Measurements from ENCODE around the gene SAMD9. TPM values are rescaled to one million over a fixed set of nuclear protein-coding genes. Genes with fewer than 3 reads are reported as not detected.

The SAMD9 gene
- total and polyA plus RNA-seq, 2 donors (not counting 3 experiments of a cell fraction or from before 2014, with no cell fraction given): 0.92 to 6.8 TPM

- no TSS peak for BruUV-seq (replicated peaks)
- H3K36me3 ChIP-seq (ENCODE audit: control insufficient read depth in 2 of 2, extremely low read depth in 1 of 2, insufficient read depth in 2 of 2, low read length in 2 of 2): no peaks in the 10 kb centered on the region
- FAIRE-seq (no peak), DNase-seq (ENCODE audit: low read depth, low spot score) (no peak)
- dilution Hi-C loops (cut with MboI; ENCODE audit: extremely low pct_ligation_motif_present, low sequenced_read_pairs): no loop called here
- no peaks in the 10 kb centered on the region for H4K20me1 ChIP-seq (replicated peaks; ENCODE audit: control insufficient read depth, extremely low read depth, insufficient read depth, low read length)
- H3K4me1 ChIP-seq (ENCODE audit: control insufficient read depth, extremely low read depth, insufficient read depth, low read length): no peaks in the 10 kb centered on the region
- intact Hi-C loops (cut with micrococcal nuclease): no loop called here
- TF ChIP-seq, protein P1, sequence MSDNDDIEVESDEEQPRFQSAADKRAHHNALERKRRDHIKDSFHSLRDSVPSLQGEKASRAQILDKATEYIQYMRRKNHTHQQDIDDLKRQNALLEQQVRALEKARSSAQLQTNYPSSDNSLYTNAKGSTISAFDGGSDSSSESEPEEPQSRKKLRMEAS (IDR thresholded peaks at IDR 0.05; ENCODE audit: insufficient read depth, insufficient read length): no peak
- no peak for TF ChIP-seq FOS (IDR thresholded peaks at IDR 0.05; ENCODE audit: borderline replicate concordance, insufficient read depth, low read length)
- TF ChIP-seq POLR2AphosphoS5 (IDR thresholded peaks at IDR 0.05; ENCODE audit: insufficient read depth, low read depth, low read length): no peak
- TF ChIP-seq MYC (IDR thresholded peaks at IDR 0.05; ENCODE audit: low read depth, low read length): no peak
- no peak for TF ChIP-seq GATA2 (IDR thresholded peaks at IDR 0.05; ENCODE audit: insufficient read depth, insufficient read length, low read depth, low read length)
- TF ChIP-seq POLR2A (IDR thresholded peaks at IDR 0.05; ENCODE audit: low read depth, low read length): no peak
- TF ChIP-seq JUN (IDR thresholded peaks at IDR 0.05; ENCODE audit: borderline replicate concordance, insufficient read depth, insufficient read length, low read depth): no peak
- TF ChIP-seq, protein P2, sequence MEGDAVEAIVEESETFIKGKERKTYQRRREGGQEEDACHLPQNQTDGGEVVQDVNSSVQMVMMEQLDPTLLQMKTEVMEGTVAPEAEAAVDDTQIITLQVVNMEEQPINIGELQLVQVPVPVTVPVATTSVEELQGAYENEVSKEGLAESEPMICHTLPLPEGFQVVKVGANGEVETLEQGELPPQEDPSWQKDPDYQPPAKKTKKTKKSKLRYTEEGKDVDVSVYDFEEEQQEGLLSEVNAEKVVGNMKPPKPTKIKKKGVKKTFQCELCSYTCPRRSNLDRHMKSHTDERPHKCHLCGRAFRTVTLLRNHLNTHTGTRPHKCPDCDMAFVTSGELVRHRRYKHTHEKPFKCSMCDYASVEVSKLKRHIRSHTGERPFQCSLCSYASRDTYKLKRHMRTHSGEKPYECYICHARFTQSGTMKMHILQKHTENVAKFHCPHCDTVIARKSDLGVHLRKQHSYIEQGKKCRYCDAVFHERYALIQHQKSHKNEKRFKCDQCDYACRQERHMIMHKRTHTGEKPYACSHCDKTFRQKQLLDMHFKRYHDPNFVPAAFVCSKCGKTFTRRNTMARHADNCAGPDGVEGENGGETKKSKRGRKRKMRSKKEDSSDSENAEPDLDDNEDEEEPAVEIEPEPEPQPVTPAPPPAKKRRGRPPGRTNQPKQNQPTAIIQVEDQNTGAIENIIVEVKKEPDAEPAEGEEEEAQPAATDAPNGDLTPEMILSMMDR (IDR thresholded peaks at IDR 0.05; ENCODE audit: extremely low read depth in 1 of 2, insufficient read depth in 1 of 2, low read depth in 1 of 2, low read length in 2 of 2): no peak
- TF ChIP-seq EZH2 (IDR thresholded peaks at IDR 0.05; ENCODE audit: borderline replicate concordance, low read depth, low read length, severe bottlenecking): no peak
- H2AFZ ChIP-seq (ENCODE audit: low read depth, low read length): no peak overlapping the region
- no peak overlapping the region for H3K4me2 ChIP-seq (ENCODE audit: insufficient read depth, low read length)
- H3K27me3 ChIP-seq (ENCODE audit: control insufficient read depth in 2 of 2, insufficient read depth in 2 of 2, low read length in 2 of 2): peaks cover 0 to 5% of the 10 kb centered on the region in 2 experiments
- no peak overlapping the region for H3K27ac ChIP-seq (ENCODE audit: insufficient read depth, low read depth, low read length)
- no peaks in the 10 kb centered on the region for H3K79me2 ChIP-seq (ENCODE audit: control insufficient read depth, insufficient read depth, low read length)
- ChIA-PET POLR2A (no interaction called here), CTCF (no interaction called here)
- H3K9ac ChIP-seq (replicated peaks; ENCODE audit: extremely low read depth, insufficient read depth, low read length): no peak overlapping the region
- H3K4me3 ChIP-seq (replicated peaks in 1 of 3; ENCODE audit: insufficient read depth in 1 of 3, low read depth in 1 of 3, low read length in 3 of 3): no peak overlapping the region
- H3K9me3 ChIP-seq (replicated peaks; ENCODE audit: control insufficient read depth, insufficient read depth, low read length): no peaks in the 10 kb centered on the region
- H3K9me1 ChIP-seq (replicated peaks; ENCODE audit: control insufficient read depth, extremely low read depth, insufficient read depth, low read length): no peaks in the 10 kb centered on the region
Observed at GRCh38 chr7:93161181-93161762, 43.5 kb upstream of the SAMD9 start.
